Nucleus accumbens (tissue), 56 donors: ENCODE results near the gene MADD.
"Not testable (repeated sequence)": the region's sequence is repeated elsewhere in the genome, so short reads cannot be mapped to it uniquely, and the experiment has no call there.

Experiments used
- DNase-seq, 56 donors: peaks; one replicate each; lab custom pipeline; 2025; lab: John Stamatoyannopoulos, UW

Gene MADD

DNA sequence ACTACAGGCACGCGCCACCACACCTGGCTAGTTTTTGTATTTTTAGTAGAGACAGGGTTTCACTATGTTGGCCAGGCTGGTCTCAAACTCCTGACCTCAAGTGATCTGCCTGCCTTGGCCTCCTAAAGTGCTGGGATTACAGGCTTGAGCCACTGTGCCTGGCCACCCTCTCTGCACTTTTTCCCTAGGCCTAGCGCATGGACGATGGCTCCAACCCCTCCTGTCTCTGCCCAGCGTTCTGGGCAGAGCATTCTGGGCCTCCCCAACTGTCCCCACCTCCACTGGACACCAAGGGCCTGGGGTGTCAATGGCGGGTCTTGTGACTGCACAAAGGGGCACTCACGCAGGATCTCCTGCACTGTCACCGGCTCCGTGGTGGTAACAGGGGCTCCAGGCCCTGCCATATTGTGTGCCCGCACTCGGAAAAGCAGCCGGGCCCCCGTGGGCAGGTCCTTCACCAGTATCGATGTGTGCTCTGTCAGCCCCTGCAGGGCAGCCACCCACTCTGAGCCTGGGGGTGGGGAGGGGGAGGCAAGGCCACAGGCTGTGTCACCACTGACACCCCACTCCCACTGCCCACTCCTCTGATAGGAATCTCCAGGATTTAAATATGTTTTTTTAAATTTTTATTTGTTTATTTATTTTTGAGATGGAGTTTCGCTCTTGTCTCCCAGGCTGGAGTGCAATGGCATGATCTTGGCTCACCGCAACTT is 64.9 kb downstream of the MADD start:
- not testable (repeated sequence) for DNase-seq

DNA sequence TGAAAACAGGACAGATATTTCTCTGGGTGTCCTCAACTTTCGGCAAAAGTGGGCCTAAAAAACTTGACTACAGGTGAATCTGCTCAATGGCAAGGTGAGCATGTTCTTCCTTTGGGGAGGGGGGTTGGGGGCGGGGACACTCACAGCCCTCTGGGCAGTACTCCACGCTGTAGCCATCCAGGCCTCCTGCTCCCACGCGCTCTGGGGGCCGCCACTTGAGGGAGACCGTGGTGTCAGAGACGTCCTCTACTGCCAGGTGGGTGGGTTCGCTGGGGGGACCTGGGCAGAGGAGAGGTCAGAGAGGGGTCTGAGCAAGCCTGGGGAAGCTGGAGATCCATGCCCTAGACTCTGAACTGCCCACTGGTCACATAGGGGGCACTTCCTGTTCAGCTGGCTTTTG is 65.8 kb downstream of the MADD start:
- no peak for DNase-seq

DNA sequence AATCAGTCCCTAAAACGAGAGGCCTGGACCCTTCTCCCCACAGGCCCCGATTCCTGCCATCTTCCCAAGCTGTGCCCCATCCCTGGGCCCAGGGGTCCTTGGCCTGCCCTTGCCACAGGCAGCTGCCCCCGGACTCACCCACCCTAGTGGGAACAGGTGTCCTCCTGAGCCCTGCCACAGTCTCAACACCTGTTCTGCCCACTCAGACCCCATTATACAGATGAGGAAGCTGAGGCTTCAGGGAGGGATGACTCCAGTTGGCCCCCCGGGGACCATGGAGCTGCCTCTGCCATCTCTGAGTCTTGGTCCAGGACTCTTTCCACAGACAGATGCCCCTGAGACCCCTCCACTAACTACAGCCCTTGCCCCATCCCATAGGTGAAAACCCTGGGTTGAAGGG is 66.7 kb downstream of the MADD start:
- no peak for DNase-seq

DNA sequence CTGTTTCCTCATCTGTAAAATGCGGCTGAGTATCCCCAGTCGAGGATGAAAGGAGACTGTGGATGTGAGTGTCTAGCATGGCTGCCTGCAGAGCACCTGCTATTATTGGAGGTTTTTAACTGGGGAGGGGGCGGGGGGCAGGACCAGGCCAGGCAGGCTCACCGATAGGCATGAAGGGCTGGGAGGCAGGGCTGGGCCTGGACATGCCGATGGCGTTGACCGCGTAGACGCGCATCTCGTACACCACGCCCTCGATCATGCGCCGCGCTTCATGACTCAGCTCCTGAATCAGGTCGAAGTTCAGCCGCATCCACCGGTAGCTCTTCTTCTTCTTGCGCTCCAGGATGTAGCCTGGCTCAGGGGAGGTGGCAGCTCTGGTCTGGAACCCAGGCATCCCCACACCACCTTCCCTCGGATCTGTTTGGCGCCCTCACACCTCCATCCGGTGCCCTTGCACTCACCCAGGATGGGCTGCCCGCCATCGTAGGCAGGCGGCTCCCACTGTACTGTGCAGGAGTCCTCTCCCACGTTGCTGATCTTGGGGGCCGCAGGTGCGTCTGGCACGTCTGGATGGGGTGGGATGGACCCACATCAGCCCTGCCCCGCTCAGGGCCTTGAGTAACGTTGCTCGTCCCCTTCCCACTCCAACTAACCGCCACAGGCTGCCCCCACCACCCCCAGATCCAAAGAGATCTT is 67.4 kb downstream of the MADD start:
- no peak for DNase-seq

DNA sequence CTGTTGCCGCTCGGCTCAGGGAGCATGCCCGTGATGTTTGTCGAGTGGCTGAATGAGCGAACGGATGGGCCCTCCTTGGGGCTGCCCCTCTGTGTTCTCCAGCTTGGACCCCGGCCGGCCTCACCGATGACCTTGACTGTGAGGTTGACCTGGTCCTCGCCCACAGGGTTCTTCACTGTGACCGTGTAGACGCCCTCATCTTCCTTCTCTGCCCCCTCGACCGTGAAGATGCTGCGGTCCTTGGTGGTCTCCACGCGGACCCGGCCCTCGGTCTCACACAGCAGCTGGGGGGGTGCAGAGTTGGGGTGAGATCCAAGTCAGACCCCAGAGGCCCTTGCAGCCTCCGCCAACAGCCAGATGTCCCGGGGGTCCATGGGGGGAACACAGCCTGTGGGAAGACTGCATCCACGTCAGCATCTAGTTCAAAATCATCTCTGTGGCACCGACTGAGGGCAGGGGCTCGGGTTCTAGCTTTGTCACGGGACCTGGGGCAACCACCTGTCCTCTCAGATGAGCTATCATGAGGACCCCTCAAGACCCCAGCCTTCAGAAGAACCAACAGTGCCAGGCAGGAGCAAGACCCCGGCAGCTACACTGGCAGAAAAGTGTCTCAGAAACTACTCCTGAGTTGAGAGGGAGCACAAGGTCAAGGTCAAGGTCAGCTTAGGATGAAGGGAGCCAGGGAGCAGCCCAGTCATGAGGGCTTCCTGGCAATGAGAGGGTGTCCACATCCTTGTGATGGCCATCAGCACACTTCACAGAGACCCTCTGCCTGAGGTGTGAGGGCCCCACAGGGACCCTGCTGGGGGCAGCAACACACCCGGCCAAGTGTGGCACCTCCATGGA is 68.7 kb downstream of the MADD start:
- DNase-seq, result no peak

DNA sequence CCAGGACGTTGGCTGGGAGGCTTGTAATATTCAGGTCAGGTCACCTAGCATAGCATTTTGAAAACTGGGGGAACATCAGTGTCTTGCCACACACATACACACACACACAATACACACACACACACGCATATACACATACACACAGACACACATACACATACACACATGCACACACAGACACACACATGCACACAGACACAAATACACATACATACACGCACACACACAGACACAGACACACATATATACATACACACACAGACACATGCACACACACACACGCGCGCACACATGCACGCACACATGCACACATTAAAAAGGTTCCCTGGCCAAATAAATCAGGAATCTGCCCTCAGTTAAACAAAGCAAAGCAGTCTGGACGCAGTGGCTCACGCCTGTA is 70.1 kb downstream of the MADD start:
- DNase-seq, result no peak

DNA sequence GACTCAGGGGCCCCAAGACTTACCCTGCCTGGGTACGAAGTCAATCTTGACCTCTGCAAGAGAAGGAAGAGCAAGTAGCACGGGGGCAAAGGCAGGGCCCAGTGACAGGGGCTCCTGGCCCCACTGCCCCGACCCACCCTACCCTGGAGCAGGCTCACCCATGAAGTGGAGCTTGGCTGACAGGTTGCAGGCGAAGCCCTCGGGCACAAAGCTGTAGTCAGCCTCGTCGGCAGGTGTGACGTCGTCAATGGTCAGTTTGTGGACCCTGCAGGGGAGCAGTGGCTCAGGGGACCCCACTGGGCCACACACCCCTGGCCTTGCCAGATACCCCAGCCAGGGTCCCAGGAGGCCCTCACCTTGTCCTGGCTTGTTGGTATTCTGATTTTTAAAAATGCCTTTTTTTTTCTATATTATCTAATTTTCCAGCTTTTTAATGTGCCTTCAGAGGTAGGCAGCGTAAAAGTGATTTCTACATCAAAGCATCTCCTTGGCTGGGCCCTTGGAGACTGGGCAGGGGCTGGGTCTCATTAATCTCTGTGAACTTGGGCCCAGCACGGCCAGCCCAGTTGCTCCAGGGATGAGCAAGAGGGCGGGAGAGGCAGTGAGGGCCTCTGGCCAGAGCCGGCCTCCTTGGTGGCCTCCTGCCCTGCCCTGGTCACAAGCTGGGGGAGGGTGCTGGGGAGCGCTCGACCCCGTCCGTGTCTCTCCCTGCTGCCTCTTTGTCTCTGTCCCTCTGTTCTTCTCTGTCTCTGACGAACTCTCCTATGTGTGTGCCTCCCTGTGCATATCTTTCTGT is 71.2 kb downstream of the MADD start:
- no peak for DNase-seq

DNA sequence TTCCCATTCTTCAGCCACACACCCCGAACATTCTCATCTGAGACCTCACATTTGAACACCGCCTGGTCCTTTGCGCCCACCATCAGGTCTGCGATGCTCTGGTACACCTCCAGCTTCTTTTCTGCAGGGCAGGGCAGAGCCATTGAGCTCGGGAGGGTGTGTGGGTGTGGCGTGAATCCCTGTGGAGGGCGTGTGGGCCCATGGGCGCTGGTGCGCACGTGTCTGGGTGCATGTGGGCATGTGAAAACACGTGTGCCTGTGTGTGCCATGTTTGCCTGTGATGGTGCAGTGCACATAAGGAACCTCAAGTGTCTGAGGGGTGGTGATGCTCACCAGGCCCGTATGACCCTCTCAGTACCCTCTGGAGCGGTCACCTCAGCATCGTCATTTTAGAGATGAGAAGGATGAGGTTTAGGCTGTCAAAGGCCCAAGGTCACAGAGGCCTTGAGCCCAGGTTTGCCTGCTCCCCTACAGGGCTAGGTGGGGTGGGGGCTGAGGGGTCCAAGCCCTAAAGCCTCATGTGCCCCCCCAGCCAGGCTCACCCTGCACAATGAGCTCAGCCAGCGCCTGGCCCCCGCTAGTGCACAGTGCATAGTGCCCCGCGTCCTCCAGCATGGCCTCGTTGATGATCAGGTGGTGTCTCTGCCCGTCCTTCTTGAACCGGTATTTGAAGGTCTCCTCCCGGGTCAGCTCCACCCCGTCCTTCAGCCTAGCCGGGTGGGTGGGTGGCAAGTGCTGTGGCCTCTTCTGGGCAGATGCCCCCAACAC is 72.3 kb downstream of the MADD start:
- no peak for DNase-seq

DNA sequence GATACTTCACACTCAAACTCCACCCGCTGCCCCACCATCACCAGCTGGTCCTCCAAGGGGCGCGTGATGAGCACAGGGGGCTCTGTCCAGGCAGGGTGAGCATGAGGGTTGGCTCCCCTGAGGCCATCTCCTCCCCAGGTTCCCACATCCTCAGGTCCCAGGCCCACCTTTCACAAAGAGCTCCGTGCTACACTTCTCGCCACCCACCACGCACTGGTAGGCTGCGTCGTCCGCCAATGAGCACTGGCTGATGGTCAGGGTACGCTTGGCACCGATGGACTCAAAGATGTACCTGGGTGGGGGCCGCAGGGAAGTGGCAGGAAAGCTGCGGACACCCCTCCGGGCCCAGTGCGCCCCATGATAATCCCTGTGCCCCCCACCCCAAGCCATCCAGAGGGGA is 72.9 kb downstream of the MADD start:
- no peak for DNase-seq

DNA sequence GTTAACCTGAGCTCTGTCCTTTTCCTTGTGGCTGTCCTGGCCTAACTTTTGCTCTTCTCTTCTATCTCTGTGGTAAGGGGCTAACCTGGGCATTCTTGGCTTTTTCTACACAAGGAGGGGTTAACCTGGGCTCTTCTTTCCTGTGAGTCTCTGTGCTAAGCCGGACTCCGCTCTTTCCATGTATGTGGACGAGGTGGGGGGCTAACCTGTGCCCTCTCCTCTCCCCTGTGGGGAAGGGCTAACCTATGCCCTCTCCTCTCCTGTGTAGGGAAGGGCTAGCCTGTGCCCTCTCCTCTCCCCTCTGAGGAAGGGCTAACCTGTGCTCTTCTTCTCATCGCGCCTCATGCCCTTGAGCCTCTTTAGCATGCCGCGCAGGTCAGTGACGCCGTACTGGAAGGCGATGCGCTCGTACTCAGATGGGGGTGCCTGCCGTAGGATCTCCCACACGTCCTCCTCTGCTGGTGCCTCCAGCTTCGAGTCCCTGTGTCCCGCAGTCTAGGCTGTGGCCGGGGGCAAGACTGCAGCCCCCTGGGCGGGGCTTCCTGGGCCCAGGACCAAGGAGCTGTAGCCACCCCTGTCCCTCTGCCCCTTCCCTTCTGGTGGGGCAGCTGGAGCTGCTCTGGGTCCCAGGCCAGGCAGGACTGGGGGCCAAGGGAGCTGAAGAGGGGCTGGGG is 76.1 kb downstream of the MADD start:
- no peak for DNase-seq

DNA sequence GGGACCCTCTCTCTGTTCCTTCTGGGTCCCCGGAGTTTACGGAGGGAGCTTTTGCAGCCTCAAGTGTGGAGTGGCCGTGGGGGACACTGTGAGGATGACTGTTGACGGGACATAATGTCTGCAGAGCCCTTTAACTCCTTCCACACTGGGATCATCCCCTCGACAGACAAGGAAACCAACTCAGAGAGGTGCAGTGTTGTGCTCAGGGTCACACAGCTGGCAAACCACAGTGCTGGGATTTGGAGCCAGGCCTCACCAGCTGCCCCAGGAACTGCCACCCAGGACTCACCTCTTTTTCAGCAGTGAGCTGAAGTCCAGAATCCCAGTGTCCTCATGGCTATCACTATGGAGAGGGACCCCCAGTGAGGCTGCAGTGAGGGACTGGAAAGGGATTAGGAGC is 77.2 kb downstream of the MADD start:
- DNase-seq, result no peak

DNA sequence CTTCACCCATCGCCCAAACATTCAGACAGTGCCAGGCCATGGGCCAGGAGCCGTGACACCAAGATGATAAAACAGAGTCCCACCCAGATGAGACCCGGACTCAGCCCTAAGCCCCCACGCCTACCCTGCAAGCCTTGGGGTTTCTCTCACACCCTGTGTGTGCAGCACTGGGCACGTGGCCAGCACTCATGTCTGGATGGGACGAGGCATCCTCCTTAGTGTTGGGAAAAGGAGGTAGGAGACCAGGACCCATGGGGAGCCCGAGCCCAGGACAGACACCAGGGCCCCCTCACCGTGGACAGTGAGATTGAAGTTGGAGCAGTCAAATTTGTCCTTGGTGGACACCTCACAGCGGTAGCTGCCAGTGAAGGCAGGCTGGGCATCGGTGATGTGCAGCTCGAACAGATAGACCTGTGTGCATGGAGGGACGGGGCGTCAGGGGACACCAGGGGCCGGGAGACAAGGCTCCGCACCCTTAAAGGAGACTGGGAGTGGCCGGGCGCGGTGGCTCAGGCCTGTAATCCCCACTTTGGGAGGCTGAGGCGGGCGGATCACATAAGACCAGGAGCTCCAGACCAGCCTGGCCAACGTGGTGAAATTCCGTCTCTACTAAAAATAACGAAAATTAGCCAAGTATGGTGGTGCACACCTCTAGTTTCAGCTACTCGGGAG is 78.3 kb downstream of the MADD start:
- DNase-seq, result no peak

DNA sequence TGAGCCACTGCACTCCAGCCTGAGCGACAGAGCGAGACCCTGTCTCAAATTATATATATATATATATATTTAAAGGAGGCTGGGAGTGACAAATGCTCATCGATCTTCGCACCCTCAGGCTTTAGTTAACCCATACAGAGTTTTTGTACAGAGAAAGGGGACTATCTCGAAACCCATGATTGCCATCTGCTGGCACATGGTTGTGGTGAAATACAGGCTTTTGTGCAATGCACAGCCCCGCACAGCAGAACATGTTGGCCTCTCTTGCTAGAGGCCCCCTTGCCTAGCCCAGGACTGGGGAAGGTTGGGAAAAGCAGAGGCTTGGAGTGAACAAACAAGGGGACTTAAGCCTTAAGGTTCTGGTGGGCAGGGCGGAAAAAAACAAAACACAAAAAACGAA is 78.9 kb downstream of the MADD start:
- DNase-seq, result peak in 1 of 56 donors; percentile 17

DNA sequence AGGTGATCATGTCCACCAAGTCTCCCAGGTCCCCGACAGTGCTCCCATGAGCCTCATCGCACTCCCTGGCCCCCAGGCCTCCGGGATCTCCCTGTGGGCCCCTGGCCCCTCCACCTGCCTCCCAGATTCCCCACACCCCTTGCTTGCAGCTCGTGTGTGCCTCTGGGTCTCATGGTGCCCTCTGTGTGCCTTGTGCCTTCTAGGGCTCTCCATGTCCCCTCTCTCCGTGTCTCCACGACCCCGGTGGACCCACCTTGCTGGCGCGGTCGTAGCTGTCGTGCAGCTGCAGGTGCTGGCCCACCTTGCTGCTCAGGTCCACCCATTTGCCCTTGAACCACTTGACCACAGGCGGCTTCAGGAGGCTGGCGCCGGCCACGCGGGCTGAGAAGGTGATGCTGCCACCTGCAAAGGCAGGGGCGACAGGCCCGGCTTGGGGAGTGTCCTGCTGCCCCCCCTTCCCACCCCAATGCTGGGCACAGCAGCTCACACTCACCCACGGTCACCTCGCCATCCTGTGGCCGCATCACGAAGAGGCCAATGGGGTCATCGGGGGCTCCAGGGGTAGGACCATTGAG is 79.7 kb downstream of the MADD start:
- no peak for DNase-seq

DNA sequence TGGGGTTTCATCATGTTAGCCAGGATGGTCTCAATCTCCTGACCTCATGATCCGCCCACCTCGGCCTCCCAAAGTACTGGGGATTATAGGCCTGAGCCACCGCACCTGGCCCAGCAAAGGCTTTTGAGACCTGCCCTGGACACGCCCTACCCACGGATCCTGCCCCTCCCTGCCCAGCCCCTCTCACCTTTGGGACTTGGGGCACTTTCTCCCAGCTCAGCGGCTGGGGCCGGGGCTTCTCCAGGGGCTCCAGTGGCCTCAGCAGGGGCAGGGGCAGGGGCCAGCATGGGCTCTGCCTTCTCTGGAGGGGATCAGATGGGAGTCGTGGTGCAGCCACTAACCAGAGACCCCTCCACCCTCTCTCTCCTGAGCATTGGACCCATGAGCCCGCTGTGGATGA is 80.4 kb downstream of the MADD start:
- DNase-seq, result no peak

DNA sequence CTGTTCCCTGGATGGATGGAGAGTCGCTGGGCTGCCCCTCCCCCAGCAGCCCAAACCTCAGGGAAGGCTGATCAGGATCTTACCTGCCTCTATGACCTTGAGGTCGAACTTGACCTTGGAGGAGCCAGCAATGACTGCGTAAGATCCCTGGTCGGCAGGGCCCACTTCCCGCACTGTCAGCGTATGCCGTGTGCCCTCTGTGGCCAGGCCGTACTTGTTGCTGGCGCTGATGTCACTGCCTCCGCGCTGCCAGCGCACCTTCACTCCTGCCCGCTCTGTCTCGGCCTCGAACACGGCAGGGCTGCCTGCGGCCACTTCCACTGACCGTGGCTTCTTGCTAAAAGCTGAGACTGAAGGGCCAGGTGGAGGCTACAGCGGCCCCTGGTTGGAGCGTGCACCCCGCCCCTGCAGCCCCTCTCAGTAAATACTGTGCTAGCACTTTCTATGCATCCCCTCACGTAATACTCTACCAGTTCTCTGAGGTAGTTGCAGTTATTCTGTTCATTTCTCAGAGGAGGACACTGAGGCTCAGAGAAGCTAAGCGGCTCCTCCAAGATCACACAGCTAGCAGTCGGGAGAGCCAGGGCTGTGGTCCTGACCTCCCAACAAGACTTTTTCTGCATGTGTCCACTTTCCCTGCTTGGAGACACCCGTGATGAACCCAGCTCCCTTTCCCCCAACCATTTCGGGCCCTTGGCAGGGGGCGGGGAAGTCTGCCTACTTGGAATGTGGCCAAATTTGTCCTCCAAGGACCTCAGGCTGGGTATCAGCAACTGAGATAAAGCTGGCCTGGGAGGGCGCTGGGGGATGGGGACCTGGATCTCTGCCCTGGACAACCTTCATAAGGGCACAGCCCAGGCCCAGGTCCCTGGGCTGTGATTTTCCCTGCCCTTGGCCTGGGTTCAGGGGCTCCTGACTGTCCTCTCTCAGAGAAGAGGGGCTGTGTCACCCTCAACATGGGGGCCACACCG is 81.5 kb downstream of the MADD start:
- no peak for DNase-seq

DNA sequence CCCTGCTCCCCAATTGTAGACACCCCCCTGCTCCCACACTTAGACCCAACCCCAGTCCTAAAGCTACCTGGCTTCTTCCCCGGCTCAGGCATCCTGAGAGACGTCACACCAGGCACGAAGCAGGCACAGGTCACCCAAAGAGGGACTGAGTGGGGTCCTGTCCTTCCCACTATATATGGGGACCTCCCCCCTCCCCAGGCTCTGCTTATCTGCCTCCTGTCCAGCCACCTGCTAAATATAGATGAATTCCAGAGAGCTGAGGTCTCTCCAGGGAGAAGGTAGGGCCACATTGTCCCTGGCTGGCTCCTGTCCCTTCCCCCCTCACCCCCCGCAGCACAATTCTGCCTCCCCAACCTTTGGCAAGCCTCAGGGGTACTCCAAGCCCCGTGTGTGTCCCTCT is 82.6 kb downstream of the MADD start, which contains the start of gene MYBPC3:
Gene MYBPC3 (minus strand): TSS at position 147 of the 400 bp plus-strand sequence. CDS start 55 bp downstream, at position 92.
- no peak for DNase-seq
